ENCODE results near the gene CYBB. TPM values are rescaled to one million over a fixed set of nuclear protein-coding genes. Genes with fewer than 3 reads are reported as not detected.

The CYBB gene
- total RNA-seq, 2 donors from 2014 or later, result 7.2 to 7.9 TPM

DNA sequence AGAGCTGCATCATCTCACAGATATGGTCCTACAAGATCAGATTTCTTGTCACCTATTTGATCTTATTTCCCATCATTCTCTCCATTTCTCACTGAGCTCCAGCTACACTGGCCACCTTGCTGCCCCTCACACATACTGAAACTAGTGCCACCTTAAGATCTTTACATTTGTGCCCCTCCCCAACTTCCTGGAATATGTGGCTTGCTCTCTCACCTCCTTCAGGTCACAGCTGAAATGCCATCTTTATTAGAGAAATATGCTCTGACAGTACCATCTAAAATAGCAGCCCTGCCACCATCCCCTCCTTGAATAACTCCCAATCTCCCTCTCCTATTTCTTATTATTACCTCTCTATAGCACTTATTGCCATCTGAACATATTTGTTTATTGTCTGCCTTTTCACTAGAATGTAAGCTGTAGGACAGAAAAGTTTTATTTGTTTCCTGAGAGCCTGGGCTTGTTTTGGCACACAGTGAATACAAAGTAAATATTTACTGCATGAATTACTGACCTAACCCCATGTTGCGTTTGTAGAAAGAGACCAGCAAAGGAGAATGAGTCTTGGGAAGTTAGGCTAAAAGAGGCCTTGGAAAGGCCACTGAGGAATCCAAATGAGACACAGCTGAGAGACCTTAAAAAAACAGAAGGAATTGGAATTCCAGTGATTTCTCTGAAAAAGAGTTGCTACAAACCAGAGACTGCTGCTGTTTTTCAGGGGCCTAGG, 44.8 kb downstream of the CYBB start:
- intact Hi-C loops (cut with DNase I), result loop anchor here (10.0 kb wide), 2 partner anchors 80 to 320 kb away; no protein-coding TSS in a partner anchor
- H3K9me3 ChIP-seq, result no peaks in the 10 kb centered on the region
- no peaks in the 10 kb centered on the region for H3K27me3 ChIP-seq (replicated peaks; ENCODE audit: insufficient read depth)
- H3K4me1 ChIP-seq (replicated peaks), result no peaks in the 10 kb centered on the region
- 16% methylated on average over 1 of the region's 1 CpG for WGBS
- no peak overlapping the region for H3K4me3 ChIP-seq
- TF ChIP-seq POLR2A (IDR thresholded peaks at IDR 0.05), result no peak
- TF ChIP-seq POLR2AphosphoS5 (IDR thresholded peaks at IDR 0.05), result no peak
- TF ChIP-seq, protein P1, sequence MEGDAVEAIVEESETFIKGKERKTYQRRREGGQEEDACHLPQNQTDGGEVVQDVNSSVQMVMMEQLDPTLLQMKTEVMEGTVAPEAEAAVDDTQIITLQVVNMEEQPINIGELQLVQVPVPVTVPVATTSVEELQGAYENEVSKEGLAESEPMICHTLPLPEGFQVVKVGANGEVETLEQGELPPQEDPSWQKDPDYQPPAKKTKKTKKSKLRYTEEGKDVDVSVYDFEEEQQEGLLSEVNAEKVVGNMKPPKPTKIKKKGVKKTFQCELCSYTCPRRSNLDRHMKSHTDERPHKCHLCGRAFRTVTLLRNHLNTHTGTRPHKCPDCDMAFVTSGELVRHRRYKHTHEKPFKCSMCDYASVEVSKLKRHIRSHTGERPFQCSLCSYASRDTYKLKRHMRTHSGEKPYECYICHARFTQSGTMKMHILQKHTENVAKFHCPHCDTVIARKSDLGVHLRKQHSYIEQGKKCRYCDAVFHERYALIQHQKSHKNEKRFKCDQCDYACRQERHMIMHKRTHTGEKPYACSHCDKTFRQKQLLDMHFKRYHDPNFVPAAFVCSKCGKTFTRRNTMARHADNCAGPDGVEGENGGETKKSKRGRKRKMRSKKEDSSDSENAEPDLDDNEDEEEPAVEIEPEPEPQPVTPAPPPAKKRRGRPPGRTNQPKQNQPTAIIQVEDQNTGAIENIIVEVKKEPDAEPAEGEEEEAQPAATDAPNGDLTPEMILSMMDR (IDR thresholded peaks at IDR 0.05), result no peak
- DNase-seq (ENCODE audit: low spot score), result no peak
- no peaks in the 10 kb centered on the region for H3K36me3 ChIP-seq
- H3K27ac ChIP-seq, result no peak overlapping the region

- 4% methylated on average over 3 of the region's 3 CpGs for WGBS
- Histone ChIP-seq H3K36me3 (no peaks in the 10 kb centered on the region), H3K4me3 (no peak overlapping the region), H3K27ac (no peak overlapping the region), H3K27me3 (replicated peaks; ENCODE audit: insufficient read depth) (no peaks in the 10 kb centered on the region), H3K4me1 (replicated peaks) (no peaks in the 10 kb centered on the region), H3K9me3 (no peaks in the 10 kb centered on the region)
- TF ChIP-seq, protein P1 (IDR thresholded peaks at IDR 0.05), result peak; percentile 58 to 79 (median 67)
- TF ChIP-seq POLR2A (IDR thresholded peaks at IDR 0.05), result no peak
- intact Hi-C loops (cut with DNase I), result loop anchor here (10.0 kb wide), 2 partner anchors 81 to 321 kb away; no protein-coding TSS in a partner anchor
- DNase-seq (ENCODE audit: low spot score), result peak; percentile 30
Observed at GRCh38 chrX:37825215-37825842, 45.5 kb downstream of the CYBB start.

GRCh38 chrX:37829721-37830120, 49.9 kb downstream of the CYBB start:
- Histone ChIP-seq H3K9me3 (no peaks in the 10 kb centered on the region), H3K27ac (no peak overlapping the region), H3K36me3 (no peaks in the 10 kb centered on the region), H3K27me3 (replicated peaks; ENCODE audit: insufficient read depth) (no peaks in the 10 kb centered on the region), H3K4me1 (replicated peaks) (no peaks in the 10 kb centered on the region), H3K4me3 (no peak overlapping the region)
- TF ChIP-seq, protein P1 (IDR thresholded peaks at IDR 0.05), result no peak
- TF ChIP-seq POLR2AphosphoS5 (IDR thresholded peaks at IDR 0.05) (no peak), POLR2A (IDR thresholded peaks at IDR 0.05) (no peak)
- intact Hi-C loops (cut with DNase I), result loop anchor here (10.0 kb wide), 2 partner anchors 85 to 325 kb away; no protein-coding TSS in a partner anchor
- 83% methylated on average over 1 of the region's 1 CpG for WGBS
- DNase-seq (ENCODE audit: low spot score), result no peak

- WGBS, result 65% methylated on average over 1 of the region's 1 CpG
- Histone ChIP-seq H3K9me3 (no peaks in the 10 kb centered on the region), H3K36me3 (no peaks in the 10 kb centered on the region), H3K27me3 (replicated peaks; ENCODE audit: insufficient read depth) (no peaks in the 10 kb centered on the region), H3K27ac (no peak overlapping the region), H3K4me3 (no peak overlapping the region), H3K4me1 (replicated peaks) (no peaks in the 10 kb centered on the region)
- TF ChIP-seq POLR2AphosphoS5 (IDR thresholded peaks at IDR 0.05), result no peak
- no peak for TF ChIP-seq POLR2A (IDR thresholded peaks at IDR 0.05)
- TF ChIP-seq, protein P1 (IDR thresholded peaks at IDR 0.05), result no peak
- DNase-seq (ENCODE audit: low spot score), result no peak
- intact Hi-C loops (cut with DNase I), result no loop called here
Observed at GRCh38 chrX:37830371-37830770, 50.5 kb downstream of the CYBB start.
